NCI-H524 treated with DMSO at 0.1 percent for 48 hours (cell line): Measurements from ENCODE around the gene LILRB4.
"Not testable (repeated sequence)": the region's sequence is repeated elsewhere in the genome, so short reads cannot be mapped to it uniquely, and the experiment has no call there.

Experiments used
- DNase-seq: peaks from one replicate; lab custom pipeline; 2025; lab: John Stamatoyannopoulos, UW

Gene LILRB4

GRCh38 chr19:54662730-54663129, at the start of gene LILRB4:
Gene LILRB4, plus strand, starts transcription at chr19:54662985. Its CDS starts 49 bp downstream, at chr19:54663034.
- no peak for DNase-seq

GRCh38 chr19:54614726-54615125, 48.1 kb upstream of the LILRB4 start:
- DNase-seq = no peak

GRCh38 chr19:54616057-54616456, 46.7 kb upstream of the LILRB4 start:
- no peak for DNase-seq

GRCh38 chr19:54616821-54617560, 45.8 kb upstream of the LILRB4 start:
- DNase-seq = no peak

- no peak for DNase-seq
Observed at GRCh38 chr19:54620464-54620863, 42.3 kb upstream of the LILRB4 start.

- DNase-seq = no peak
Observed at GRCh38 chr19:54622431-54622830, 40.4 kb upstream of the LILRB4 start.

GRCh38 chr19:54624234-54624633, 38.6 kb upstream of the LILRB4 start:
- not testable (repeated sequence) for DNase-seq

- not testable (repeated sequence) for DNase-seq
Observed at GRCh38 chr19:54624934-54625730, 37.7 kb upstream of the LILRB4 start.

GRCh38 chr19:54626757-54627156, 36.0 kb upstream of the LILRB4 start:
- DNase-seq = no peak

GRCh38 chr19:54627912-54628311, 34.9 kb upstream of the LILRB4 start:
- DNase-seq = not testable (repeated sequence)

GRCh38 chr19:54630262-54630661, 32.5 kb upstream of the LILRB4 start, which contains the start of gene LILRB1:
Gene LILRB1, plus strand, starts transcription at chr19:54630484. Its CDS starts 590 bp downstream, at chr19:54631074.
- not testable (repeated sequence) for DNase-seq

- no peak for DNase-seq
Observed at GRCh38 chr19:54630782-54631181, 32.0 kb upstream of the LILRB4 start.

- DNase-seq = not testable (repeated sequence)
Observed at GRCh38 chr19:54631489-54632337, 31.1 kb upstream of the LILRB4 start.

- DNase-seq = not testable (repeated sequence)
Observed at GRCh38 chr19:54632517-54632916, 30.3 kb upstream of the LILRB4 start.

- DNase-seq = no peak
Observed at GRCh38 chr19:54633401-54633800, 29.4 kb upstream of the LILRB4 start.

- not testable (repeated sequence) for DNase-seq
Observed at GRCh38 chr19:54636081-54636480, 26.7 kb upstream of the LILRB4 start.

GRCh38 chr19:54638683-54639082, 24.1 kb upstream of the LILRB4 start:
- no peak for DNase-seq

- not testable (repeated sequence) for DNase-seq
Observed at GRCh38 chr19:54642953-54643352, 19.8 kb upstream of the LILRB4 start.

GRCh38 chr19:54643583-54643982, 19.2 kb upstream of the LILRB4 start:
- DNase-seq = not testable (repeated sequence)

- no peak for DNase-seq
Observed at GRCh38 chr19:54644056-54644455, 18.7 kb upstream of the LILRB4 start.

- no peak for DNase-seq
Observed at GRCh38 chr19:54646331-54646841, 16.4 kb upstream of the LILRB4 start.

- DNase-seq = no peak
Observed at GRCh38 chr19:54648129-54648528, 14.7 kb upstream of the LILRB4 start.
